PFSK-1 (cell line): ENCODE data around the gene CCL3.
"Not testable (repeated sequence)": the region's sequence is repeated elsewhere in the genome, so short reads cannot be mapped to it uniquely, and the experiment has no call there.

Source experiments
- FOXP2 ChIP-seq: optimal IDR thresholded peaks from 2 replicates; pipeline ENCODE3; 2011; ENCODE audit warnings: borderline replicate concordance, control low read depth, inconsistent platforms; ENCODE audit not compliant: insufficient read depth; ENCODE audit errors: extremely low read length, extremely low read depth
- POLR2AphosphoS5 ChIP-seq: IDR thresholded peaks from 2 replicates; pipeline ENCODE4 v1.6.1; 2012; ENCODE audit warnings: low read depth, mild to moderate bottlenecking, control low read depth, low read length, moderate library complexity
- SIN3A ChIP-seq: IDR thresholded peaks from 2 replicates; pipeline ENCODE4 v1.6.1; 2012; ENCODE audit warnings: mild to moderate bottlenecking, low read length, moderate library complexity, borderline replicate concordance; ENCODE audit not compliant: insufficient read depth
- TAF1 ChIP-seq: IDR thresholded peaks from 2 replicates; pipeline ENCODE4 v1.6.1; 2012; ENCODE audit warnings: low read length, control low read depth, borderline replicate concordance; ENCODE audit not compliant: insufficient read depth
- TF ChIP-seq, protein P1 (sequence below), 2 experiments: IDR thresholded peaks; 2 replicates each; pipeline versions ENCODE4 v1.6.1 to v1.8.0; 2011 to 2012; ENCODE audit warnings: low read depth in 2 of 2, low read length in 2 of 2, control low read depth in 1 of 2, inconsistent platforms in 1 of 2, mild to moderate bottlenecking in 1 of 2, moderate library complexity in 1 of 2; ENCODE audit not compliant: insufficient read depth in 1 of 2

The CCL3 gene

DNA sequence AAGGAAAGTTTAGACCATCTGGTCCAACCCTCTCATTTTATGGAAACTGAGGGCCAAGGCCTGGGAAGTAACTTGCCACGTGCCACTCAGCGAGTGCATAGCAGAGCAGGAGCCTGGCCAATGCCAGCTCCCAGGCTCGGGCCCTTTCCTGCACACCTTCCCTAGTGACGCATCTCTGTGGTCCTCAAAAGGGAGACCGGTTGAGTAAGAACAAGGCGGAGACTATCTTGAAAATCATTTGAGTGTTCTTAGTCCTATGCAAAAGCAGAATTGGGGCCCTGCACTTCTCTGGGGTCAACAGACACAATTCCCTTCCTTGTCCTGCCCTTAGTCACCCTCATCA, 16.5 kb upstream of the CCL3 start:
- no peak for TF ChIP-seq POLR2AphosphoS5
- TF ChIP-seq, protein P1, sequence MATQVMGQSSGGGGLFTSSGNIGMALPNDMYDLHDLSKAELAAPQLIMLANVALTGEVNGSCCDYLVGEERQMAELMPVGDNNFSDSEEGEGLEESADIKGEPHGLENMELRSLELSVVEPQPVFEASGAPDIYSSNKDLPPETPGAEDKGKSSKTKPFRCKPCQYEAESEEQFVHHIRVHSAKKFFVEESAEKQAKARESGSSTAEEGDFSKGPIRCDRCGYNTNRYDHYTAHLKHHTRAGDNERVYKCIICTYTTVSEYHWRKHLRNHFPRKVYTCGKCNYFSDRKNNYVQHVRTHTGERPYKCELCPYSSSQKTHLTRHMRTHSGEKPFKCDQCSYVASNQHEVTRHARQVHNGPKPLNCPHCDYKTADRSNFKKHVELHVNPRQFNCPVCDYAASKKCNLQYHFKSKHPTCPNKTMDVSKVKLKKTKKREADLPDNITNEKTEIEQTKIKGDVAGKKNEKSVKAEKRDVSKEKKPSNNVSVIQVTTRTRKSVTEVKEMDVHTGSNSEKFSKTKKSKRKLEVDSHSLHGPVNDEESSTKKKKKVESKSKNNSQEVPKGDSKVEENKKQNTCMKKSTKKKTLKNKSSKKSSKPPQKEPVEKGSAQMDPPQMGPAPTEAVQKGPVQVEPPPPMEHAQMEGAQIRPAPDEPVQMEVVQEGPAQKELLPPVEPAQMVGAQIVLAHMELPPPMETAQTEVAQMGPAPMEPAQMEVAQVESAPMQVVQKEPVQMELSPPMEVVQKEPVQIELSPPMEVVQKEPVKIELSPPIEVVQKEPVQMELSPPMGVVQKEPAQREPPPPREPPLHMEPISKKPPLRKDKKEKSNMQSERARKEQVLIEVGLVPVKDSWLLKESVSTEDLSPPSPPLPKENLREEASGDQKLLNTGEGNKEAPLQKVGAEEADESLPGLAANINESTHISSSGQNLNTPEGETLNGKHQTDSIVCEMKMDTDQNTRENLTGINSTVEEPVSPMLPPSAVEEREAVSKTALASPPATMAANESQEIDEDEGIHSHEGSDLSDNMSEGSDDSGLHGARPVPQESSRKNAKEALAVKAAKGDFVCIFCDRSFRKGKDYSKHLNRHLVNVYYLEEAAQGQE (IDR thresholded peaks at IDR 0.05; ENCODE audit: insufficient read depth in 1 of 2, low read depth in 2 of 2, low read length in 2 of 2) = no peak
- TF ChIP-seq TAF1 = no peak

DNA sequence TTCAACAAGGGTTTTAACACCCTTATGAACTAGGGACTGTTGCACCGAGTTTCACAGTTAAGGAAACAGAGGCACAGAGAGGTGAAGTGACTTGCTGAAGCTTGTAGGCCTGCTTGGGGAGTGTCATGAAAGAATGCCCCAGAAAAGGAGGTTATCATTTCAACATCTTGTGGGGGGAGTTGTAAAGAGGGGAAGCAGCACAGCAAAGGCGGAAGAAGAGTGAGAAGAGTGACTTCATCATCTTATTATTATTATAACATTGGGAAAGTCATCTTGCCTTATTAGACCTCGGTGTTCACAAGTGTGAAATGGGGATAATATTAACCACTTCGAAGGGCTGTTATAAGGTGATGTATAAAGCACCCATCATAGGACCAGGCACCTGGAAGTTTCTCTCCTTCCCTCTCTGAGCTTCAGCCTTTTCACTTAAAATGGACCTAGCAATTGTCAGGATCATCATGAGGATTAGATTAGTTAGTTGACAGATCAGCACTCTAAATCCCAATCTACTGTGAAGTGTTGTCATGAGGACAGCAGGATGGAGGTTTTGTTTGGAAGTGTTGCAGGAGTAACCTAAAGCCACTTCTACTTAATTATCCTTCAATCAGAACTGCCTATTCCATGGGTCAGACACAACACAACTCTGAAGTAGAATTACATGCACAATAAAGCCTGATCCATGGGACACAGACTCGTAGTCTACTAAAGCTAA, 16.0 kb upstream of the CCL3 start:
- TF ChIP-seq, protein P1 (IDR thresholded peaks at IDR 0.05; ENCODE audit: insufficient read depth in 1 of 2, low read depth in 2 of 2, low read length in 2 of 2) = no peak
- TF ChIP-seq FOXP2 (no peak), SIN3A (no peak), TAF1 (no peak)

DNA sequence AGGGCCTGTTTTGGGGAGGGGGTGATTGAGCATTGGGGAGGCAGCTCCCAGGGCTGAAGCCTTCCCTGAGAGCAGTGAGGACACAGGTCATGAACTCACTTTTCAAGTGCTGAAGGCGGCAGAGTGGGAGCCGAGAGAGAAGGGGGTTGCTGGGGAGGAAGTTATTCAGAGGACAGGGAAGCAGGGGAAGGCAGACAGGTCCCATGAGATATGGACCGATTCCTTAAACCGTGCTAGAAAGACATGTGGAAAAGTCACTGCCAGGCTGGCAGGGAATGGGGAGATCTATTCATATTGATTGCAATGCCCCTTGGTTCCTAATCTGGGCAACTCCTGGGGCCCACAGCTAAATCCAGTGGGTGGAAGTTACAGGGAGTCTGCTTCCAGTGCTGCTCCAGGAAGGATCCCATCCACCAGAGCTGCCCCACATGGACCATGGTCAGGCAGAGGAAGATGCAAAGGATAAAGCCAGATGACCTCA, 14.8 kb upstream of the CCL3 start:
- TF ChIP-seq, protein P1 (IDR thresholded peaks at IDR 0.05; ENCODE audit: insufficient read depth in 1 of 2, low read depth in 2 of 2, low read length in 2 of 2) = no peak
- TF ChIP-seq SIN3A (no peak), POLR2AphosphoS5 (no peak), TAF1 (no peak), FOXP2 (no peak)

DNA sequence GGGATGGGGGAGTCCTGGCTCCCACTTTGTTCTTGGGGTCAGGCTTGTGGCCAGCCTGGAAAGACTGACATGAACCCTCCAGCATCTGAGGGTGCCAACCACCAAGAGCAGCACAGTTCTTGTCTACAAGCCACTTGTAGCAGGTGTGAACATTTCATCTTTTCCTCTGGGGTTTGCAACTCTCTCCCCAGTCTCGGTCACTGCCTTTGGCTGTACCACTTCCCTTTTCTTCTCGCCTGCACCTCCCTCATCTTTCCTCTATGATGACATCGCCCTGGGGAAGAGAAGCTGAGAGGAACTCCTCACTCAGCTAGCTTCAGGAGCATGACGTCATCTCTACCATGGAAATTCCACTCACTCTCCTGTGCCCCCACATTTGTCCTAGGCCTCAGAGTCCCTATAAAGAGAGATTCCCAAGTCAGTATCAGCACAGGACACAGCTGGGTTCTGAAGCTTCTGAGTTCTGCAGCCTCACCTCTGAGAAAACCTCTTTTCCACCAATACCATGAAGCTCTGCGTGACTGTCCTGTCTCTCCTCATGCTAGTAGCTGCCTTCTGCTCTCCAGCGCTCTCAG, 13.5 kb upstream of the CCL3 start, which contains the start of gene CCL4:
Gene CCL4 (plus strand): TSS at position 427 of the 575 bp plus-strand sequence. CDS start 79 bp downstream, at position 506.
- TF ChIP-seq FOXP2, POLR2AphosphoS5: not testable (repeated sequence)
- TF ChIP-seq, protein P1 (IDR thresholded peaks at IDR 0.05; ENCODE audit: insufficient read depth in 1 of 2, low read depth in 2 of 2, low read length in 2 of 2) = not testable (repeated sequence)

DNA sequence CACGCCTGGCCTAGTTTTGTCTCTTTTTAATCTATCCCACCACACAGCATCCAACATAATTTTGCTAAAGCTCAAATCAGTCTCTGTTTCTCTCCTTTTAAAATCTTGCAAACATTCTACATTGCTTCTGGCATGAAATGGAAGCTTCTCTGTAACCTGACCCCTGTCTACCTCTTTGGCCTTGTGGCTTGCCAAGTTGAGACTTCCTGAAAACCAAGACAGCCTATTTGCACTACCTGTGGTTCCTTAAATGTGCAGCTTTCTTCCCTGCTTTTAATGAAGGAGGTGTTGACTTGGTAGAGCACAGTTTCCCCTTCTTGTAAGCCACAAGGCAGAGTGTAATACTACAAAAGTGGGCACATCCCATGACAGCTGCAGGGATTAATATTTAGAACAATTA, 6.0 kb upstream of the CCL3 start:
- TF ChIP-seq, protein P1 (IDR thresholded peaks at IDR 0.05; ENCODE audit: insufficient read depth in 1 of 2, low read depth in 2 of 2, low read length in 2 of 2) = no peak
- no peak for TF ChIP-seq POLR2AphosphoS5
- no peak for TF ChIP-seq TAF1
- TF ChIP-seq SIN3A = no peak
- no peak for TF ChIP-seq FOXP2
